ENCODE data around the gene ANO5. TPM values are rescaled to one million over a fixed set of nuclear protein-coding genes. Genes with fewer than 3 reads are reported as not detected.
"Not testable (repeated sequence)": the region's sequence is repeated elsewhere in the genome, so short reads cannot be mapped to it uniquely, and the experiment has no call there.

The ANO5 gene
- total and polyA plus RNA-seq, 2 donors (not counting 1 experiment from before 2014, with no cell fraction given): 0.06 to 4.1 TPM

DNA sequence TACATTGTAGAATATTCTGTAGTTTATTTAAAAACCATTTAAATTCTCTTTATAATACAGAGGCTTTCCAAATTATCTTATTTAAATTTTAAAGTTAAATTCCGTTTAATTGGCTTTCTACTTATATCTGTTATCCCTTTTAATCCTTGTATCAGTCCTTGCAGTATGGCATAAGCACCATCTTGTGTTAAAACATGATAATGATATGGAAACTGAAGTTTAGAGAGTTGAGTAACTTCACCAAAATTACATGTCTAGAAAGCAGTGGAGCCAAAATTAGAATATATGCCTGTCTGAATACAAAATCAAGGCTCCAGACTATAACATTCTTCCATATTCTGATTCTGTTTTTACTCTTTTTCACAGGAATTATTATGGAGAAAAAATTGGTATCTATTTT is 57.0 kb downstream of the ANO5 start:
- Histone ChIP-seq H2AFZ (ENCODE audit: low read length) (no peak overlapping the region), H3K36me3 (ENCODE audit: control insufficient read depth, insufficient read depth, low read length) (no peaks in the 10 kb centered on the region), H3K9ac (ENCODE audit: insufficient read depth, low read length) (no peak overlapping the region), H3K4me1 (ENCODE audit: control insufficient read depth, extremely low read depth, insufficient read depth, low read length) (no peaks in the 10 kb centered on the region), H3K27me3 (ENCODE audit: control insufficient read depth, insufficient read depth, low read length) (no peaks in the 10 kb centered on the region), H3K79me2 (ENCODE audit: control insufficient read depth, insufficient read depth, low read length) (no peaks in the 10 kb centered on the region), H3K9me3 (ENCODE audit: control insufficient read depth, insufficient read depth, low read depth, low read length) (no peaks in the 10 kb centered on the region), H3K4me2 (ENCODE audit: extremely low read depth, insufficient read depth, low read length) (no peak overlapping the region), H3K4me3 (replicated peaks in 1 of 4; ENCODE audit: control extremely low read depth in 1 of 4, insufficient read depth in 1 of 4, low read depth in 3 of 4, low read length in 4 of 4) (no peak overlapping the region), H4K20me1 (ENCODE audit: control insufficient read depth, extremely low read depth, insufficient read depth, low read length) (no peaks in the 10 kb centered on the region), H3K27ac (ENCODE audit: insufficient read depth, low read length) (no peak overlapping the region)
- DNase-seq (ENCODE audit: low read depth in 2 of 2): no peak
- TF ChIP-seq EZH2 (IDR thresholded peaks at IDR 0.05; ENCODE audit: low read length, missing control alignments) (no peak), CTCF (conservative IDR thresholded peaks at IDR 0.05 in 1 of 2, IDR thresholded peaks at IDR 0.05 in 1 of 2; ENCODE audit: low read depth in 1 of 2, low read length in 2 of 2) (no peak)

DNA sequence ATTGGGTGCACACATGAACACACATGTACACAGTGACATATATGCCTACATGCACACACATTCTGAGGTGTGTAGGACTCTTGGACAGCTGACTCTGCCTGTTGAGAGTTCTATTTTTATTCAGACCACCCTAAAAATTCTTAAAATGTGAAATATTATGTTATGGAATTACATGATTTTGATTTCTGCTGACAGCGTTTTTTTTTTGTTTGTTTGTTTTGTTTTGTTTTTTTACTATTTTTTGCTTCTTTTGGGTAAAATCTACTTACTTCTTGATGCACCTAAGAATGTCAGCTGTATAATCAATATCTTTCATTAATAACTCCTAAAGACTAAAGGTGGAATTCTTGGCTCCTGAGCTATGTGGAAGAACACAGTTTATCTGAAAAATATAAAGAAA is 64.0 kb downstream of the ANO5 start:
- no peaks in the 10 kb centered on the region for H3K9me3 ChIP-seq (ENCODE audit: control insufficient read depth, insufficient read depth, low read depth, low read length)
- no peaks in the 10 kb centered on the region for H3K4me1 ChIP-seq (ENCODE audit: control insufficient read depth, extremely low read depth, insufficient read depth, low read length)
- no peak overlapping the region for H3K4me3 ChIP-seq (replicated peaks in 1 of 4; ENCODE audit: control extremely low read depth in 1 of 4, insufficient read depth in 1 of 4, low read depth in 3 of 4, low read length in 4 of 4)
- H4K20me1 ChIP-seq (ENCODE audit: control insufficient read depth, extremely low read depth, insufficient read depth, low read length): no peaks in the 10 kb centered on the region
- H3K9ac ChIP-seq (ENCODE audit: insufficient read depth, low read length): no peak overlapping the region
- H3K4me2 ChIP-seq (ENCODE audit: extremely low read depth, insufficient read depth, low read length): no peak overlapping the region
- TF ChIP-seq EZH2 (IDR thresholded peaks at IDR 0.05; ENCODE audit: low read length, missing control alignments) (no peak), CTCF (conservative IDR thresholded peaks at IDR 0.05 in 1 of 2, IDR thresholded peaks at IDR 0.05 in 1 of 2; ENCODE audit: low read depth in 1 of 2, low read length in 2 of 2) (no peak)
- no peak for DNase-seq (ENCODE audit: low read depth in 2 of 2)
- no peaks in the 10 kb centered on the region for H3K79me2 ChIP-seq (ENCODE audit: control insufficient read depth, insufficient read depth, low read length)
- no peak overlapping the region for H3K27ac ChIP-seq (ENCODE audit: insufficient read depth, low read length)
- no peaks in the 10 kb centered on the region for H3K36me3 ChIP-seq (ENCODE audit: control insufficient read depth, insufficient read depth, low read length)
- H3K27me3 ChIP-seq (ENCODE audit: control insufficient read depth, insufficient read depth, low read length): no peaks in the 10 kb centered on the region
- no peak overlapping the region for H2AFZ ChIP-seq (ENCODE audit: low read length)

GRCh38 chr11:22263613-22264012 is 70.7 kb downstream of the ANO5 start:
- Histone ChIP-seq H3K79me2 (ENCODE audit: control insufficient read depth, insufficient read depth, low read length) (no peaks in the 10 kb centered on the region), H3K4me3 (replicated peaks in 1 of 4; ENCODE audit: control extremely low read depth in 1 of 4, insufficient read depth in 1 of 4, low read depth in 3 of 4, low read length in 4 of 4) (no peak overlapping the region), H3K36me3 (ENCODE audit: control insufficient read depth, insufficient read depth, low read length) (no peaks in the 10 kb centered on the region), H3K27ac (ENCODE audit: insufficient read depth, low read length) (no peak overlapping the region), H3K9ac (ENCODE audit: insufficient read depth, low read length) (no peak overlapping the region), H3K4me1 (ENCODE audit: control insufficient read depth, extremely low read depth, insufficient read depth, low read length) (no peaks in the 10 kb centered on the region), H2AFZ (ENCODE audit: low read length) (no peak overlapping the region), H3K9me3 (ENCODE audit: control insufficient read depth, insufficient read depth, low read depth, low read length) (no peaks in the 10 kb centered on the region), H4K20me1 (ENCODE audit: control insufficient read depth, extremely low read depth, insufficient read depth, low read length) (no peaks in the 10 kb centered on the region), H3K4me2 (ENCODE audit: extremely low read depth, insufficient read depth, low read length) (no peak overlapping the region), H3K27me3 (ENCODE audit: control insufficient read depth, insufficient read depth, low read length) (no peaks in the 10 kb centered on the region)
- no peak for TF ChIP-seq EZH2 (IDR thresholded peaks at IDR 0.05; ENCODE audit: low read length, missing control alignments)
- TF ChIP-seq CTCF (conservative IDR thresholded peaks at IDR 0.05 in 1 of 2, IDR thresholded peaks at IDR 0.05 in 1 of 2; ENCODE audit: low read depth in 1 of 2, low read length in 2 of 2): no peak
- no peak for DNase-seq (ENCODE audit: low read depth in 2 of 2)

DNA sequence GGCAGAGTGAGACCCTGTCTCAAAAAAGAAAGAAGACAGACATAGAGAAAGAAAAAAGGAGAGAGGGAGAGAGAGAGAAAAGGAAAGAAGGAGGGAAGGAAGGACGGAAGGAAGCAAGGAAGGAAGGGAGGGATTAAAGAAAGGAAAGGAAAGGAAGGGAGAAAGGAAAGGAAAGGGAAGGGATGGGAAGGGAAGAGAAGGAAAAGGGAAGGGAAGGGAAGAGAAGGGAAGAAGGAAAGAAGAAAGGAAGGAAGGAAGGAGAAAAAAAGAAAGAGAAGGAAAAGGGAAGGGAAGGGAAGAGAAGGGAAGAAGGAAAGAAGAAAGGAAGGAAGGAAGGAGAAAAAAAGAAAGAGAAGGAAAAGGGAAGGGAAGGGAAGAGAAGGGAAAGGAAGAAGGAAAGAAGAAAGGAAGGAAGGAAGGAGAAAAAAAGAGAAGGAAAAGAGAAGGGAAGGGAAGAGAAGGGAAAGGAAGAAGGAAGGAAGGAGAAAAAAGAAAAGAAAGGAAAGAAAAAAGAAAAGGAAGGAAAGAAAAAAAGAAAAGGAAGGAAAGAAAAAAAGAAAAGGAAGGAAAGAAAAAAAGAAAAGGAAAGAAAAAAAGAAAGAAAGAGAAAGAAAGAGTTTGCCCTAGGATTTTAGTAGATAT is 76.2 kb downstream of the ANO5 start:
- not testable (repeated sequence) for H2AFZ ChIP-seq (ENCODE audit: low read length); H4K20me1 ChIP-seq (ENCODE audit: control insufficient read depth, extremely low read depth, insufficient read depth, low read length); H3K4me2 ChIP-seq (ENCODE audit: extremely low read depth, insufficient read depth, low read length); H3K27ac ChIP-seq (ENCODE audit: insufficient read depth, low read length); H3K9me3 ChIP-seq (ENCODE audit: control insufficient read depth, insufficient read depth, low read depth, low read length); H3K9ac ChIP-seq (ENCODE audit: insufficient read depth, low read length); H3K79me2 ChIP-seq (ENCODE audit: control insufficient read depth, insufficient read depth, low read length); H3K27me3 ChIP-seq (ENCODE audit: control insufficient read depth, insufficient read depth, low read length); H3K4me1 ChIP-seq (ENCODE audit: control insufficient read depth, extremely low read depth, insufficient read depth, low read length); DNase-seq (ENCODE audit: low read depth in 2 of 2); H3K4me3 ChIP-seq (replicated peaks in 1 of 4; ENCODE audit: control extremely low read depth in 1 of 4, insufficient read depth in 1 of 4, low read depth in 3 of 4, low read length in 4 of 4); H3K36me3 ChIP-seq (ENCODE audit: control insufficient read depth, insufficient read depth, low read length)

Data from fibroblast of lung (primary cell).